ENCODE data around the gene SDR42E2. TPM values are rescaled to one million over a fixed set of nuclear protein-coding genes. Genes with fewer than 3 reads are reported as not detected.

Gene SDR42E2
- total RNA-seq, 4 donors from 2014 or later, result not detected

DNA sequence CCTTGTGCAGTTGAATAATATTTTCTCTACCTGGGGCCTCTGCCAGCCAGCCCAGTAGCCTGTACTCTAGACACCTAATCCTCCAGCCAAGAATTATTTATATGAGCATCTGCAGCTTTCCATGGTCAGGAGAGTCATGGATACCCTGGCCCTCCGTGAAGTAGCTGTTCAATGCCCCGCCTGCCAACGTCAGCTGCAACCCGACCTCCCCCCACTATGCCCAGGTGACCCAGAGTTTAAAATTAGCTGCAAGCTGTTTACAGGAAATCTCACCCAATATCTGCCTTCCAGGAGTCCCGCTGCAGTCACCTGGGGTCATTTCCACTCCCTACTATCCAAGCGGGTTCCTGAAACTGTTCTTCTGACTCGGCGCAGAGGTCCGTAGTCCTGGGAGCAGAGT lies 12.3 kb downstream of the SDR42E2 start:
- DNase-seq (peak in 1 of 2 donors; percentile 31), ATAC-seq (peak; percentile 69 to 79)
- no peaks in the 10 kb centered on the region for H3K36me3 ChIP-seq
- peak overlapping the region; percentile 45 to 69 (median 64) for H3K27ac ChIP-seq
- intact Hi-C loops (cut with DNase I; ENCODE audit: low total_unique reads) (no loop called here), in situ Hi-C loops (cut with MboI; ENCODE audit: low sequenced_read_pairs in 4 of 4) (loop anchor here in 2 of 4 donors (10.0 to 25.0 kb wide), 2 partner anchors 70 to 1012 kb away; partner anchors contain the start of genes DNAH3 (in 1 of the 2) and LDAF1 (in 1 of the 2))
- TF ChIP-seq, protein P1, sequence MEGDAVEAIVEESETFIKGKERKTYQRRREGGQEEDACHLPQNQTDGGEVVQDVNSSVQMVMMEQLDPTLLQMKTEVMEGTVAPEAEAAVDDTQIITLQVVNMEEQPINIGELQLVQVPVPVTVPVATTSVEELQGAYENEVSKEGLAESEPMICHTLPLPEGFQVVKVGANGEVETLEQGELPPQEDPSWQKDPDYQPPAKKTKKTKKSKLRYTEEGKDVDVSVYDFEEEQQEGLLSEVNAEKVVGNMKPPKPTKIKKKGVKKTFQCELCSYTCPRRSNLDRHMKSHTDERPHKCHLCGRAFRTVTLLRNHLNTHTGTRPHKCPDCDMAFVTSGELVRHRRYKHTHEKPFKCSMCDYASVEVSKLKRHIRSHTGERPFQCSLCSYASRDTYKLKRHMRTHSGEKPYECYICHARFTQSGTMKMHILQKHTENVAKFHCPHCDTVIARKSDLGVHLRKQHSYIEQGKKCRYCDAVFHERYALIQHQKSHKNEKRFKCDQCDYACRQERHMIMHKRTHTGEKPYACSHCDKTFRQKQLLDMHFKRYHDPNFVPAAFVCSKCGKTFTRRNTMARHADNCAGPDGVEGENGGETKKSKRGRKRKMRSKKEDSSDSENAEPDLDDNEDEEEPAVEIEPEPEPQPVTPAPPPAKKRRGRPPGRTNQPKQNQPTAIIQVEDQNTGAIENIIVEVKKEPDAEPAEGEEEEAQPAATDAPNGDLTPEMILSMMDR (IDR thresholded peaks at IDR 0.05 in 4 of 5, conservative IDR thresholded peaks at IDR 0.05 in 1 of 5), result no peak
- TF ChIP-seq POLR2A (IDR thresholded peaks at IDR 0.05), result no peak
- no peaks in the 10 kb centered on the region for H3K27me3 ChIP-seq
- H3K9me3 ChIP-seq, result no peaks in the 10 kb centered on the region
- peaks cover 4 to 7% of the 10 kb centered on the region in 2 donors for H3K4me1 ChIP-seq
- H3K4me3 ChIP-seq, result peak overlapping the region in 1 of 4 donors; percentile 9

DNA sequence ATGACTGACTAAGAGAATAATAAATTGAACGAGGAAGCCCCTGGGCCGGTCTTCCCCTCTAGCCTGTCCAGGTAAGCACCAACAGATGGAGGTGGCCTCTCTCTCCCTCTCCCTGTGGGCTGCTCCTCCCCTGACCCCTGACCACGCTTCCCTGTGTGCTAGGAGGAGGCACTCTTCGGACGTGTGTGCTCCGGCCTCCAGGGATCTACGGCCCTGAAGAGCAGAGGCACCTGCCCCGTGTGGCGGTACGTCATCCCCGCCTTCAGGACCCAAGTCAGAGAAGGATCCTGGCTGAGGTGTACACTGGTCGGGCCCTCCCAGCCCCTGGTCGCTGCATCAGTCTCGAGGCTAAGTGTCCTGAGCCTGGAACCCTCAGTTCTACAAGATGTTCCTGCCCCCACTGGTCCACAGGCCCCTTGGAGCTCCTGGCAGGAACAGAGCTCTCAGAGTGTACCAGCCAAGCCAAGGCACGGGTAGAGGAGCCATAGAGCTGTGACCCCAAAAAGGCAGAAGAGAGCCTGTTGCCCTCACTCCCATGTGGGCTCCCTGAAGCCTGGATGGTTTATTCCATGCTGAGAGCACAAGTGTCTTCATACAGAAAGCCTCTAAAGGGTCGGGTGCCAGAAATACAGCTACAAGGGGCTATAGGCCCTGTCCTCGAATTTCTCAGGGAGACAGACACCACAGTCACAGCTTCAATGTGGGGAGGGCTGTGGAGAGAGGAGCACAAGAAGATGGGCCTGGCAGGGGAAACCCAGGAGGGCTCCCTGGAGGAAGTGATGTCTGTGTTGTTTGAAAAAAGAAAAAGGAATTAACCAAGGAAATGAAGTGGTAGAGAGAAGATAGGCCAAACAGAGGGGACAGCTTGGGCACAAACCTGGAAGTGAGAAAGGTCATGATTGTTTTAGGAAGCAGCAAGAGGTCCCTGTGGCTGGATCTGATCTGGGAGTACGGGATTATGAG lies 15.9 kb downstream of the SDR42E2 start:
- H3K27me3 ChIP-seq, result no peaks in the 10 kb centered on the region
- no peak overlapping the region for H3K4me3 ChIP-seq
- TF ChIP-seq POLR2A (IDR thresholded peaks at IDR 0.05), result no peak
- TF ChIP-seq, protein P1 (IDR thresholded peaks at IDR 0.05 in 4 of 5, conservative IDR thresholded peaks at IDR 0.05 in 1 of 5), result no peak
- in situ Hi-C loops (cut with MboI; ENCODE audit: low sequenced_read_pairs in 4 of 4), result loop anchor here in 2 of 4 donors (10.0 to 25.0 kb wide), 2 partner anchors 73 to 1016 kb away; partner anchors contain the start of genes DNAH3 (in 1 of the 2) and LDAF1 (in 1 of the 2)
- ATAC-seq (no peak), DNase-seq (no peak)
- H3K9me3 ChIP-seq, result no peaks in the 10 kb centered on the region
- no peak overlapping the region for H3K27ac ChIP-seq
- peaks cover 4 to 7% of the 10 kb centered on the region in 2 donors for H3K4me1 ChIP-seq
- intact Hi-C loops (cut with DNase I; ENCODE audit: low total_unique reads), result no loop called here
- no peaks in the 10 kb centered on the region for H3K36me3 ChIP-seq

DNA sequence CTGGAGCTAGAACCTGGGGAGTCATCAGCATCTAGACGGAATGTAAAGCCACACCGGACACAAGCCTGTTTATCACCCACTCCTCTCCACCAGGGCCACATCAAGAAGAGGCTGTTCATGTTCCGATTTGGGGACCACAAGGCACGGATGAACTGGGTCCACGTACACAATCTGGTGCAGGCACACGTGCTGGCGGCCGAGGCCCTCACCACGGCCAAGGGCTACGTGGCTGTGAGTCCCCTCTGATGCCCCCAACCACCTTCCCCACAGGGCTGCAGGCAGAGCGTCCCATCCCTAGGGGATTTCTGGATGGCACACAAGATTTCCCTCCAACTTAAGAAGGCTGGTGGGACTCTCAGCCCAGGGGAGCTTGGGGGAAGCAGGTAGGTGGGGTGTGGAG lies 19.1 kb downstream of the SDR42E2 start:
- intact Hi-C loops (cut with DNase I; ENCODE audit: low total_unique reads), result no loop called here
- DNase-seq, result no peak
- TF ChIP-seq POLR2A (IDR thresholded peaks at IDR 0.05), result no peak
- TF ChIP-seq, protein P1 (IDR thresholded peaks at IDR 0.05 in 4 of 5, conservative IDR thresholded peaks at IDR 0.05 in 1 of 5), result no peak
- no peaks in the 10 kb centered on the region for H3K9me3 ChIP-seq
- ATAC-seq, result no peak
- in situ Hi-C loops (cut with MboI; ENCODE audit: low sequenced_read_pairs in 4 of 4), result loop anchor here (5.0 to 25.0 kb wide), 4 partner anchors 87 to 1019 kb away; partner anchors contain the start of genes MOSMO (in 2 of the 4), PDZD9 (in 2 of the 4), DNAH3 (in 1 of the 4) and LDAF1 (in 1 of the 4)
- H3K27ac ChIP-seq, result no peak overlapping the region
- no peaks in the 10 kb centered on the region for H3K27me3 ChIP-seq
- no peaks in the 10 kb centered on the region for H3K4me1 ChIP-seq
- H3K36me3 ChIP-seq, result no peaks in the 10 kb centered on the region
- H3K4me3 ChIP-seq, result no peak overlapping the region

DNA sequence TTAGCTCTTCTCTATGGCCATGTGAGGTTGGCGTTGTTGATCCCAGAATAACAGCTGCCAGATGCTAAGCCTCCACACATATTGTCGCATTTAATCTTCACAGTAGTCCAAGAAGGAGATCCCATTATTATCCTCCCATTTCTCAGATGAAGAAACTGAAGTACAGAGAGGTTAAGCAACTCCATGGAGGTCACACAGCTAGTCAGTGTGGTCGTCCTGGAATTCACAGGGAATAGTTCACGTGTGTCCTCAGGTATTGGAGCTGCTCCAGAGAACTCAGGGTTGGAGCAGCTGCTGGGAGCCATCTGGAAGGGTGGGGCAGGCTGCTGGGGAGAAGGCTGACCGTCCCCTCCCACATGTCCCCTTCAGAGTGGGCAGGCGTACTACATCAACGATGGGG lies 19.5 kb downstream of the SDR42E2 start:
- no peaks in the 10 kb centered on the region for H3K36me3 ChIP-seq
- intact Hi-C loops (cut with DNase I; ENCODE audit: low total_unique reads) (no loop called here), in situ Hi-C loops (cut with MboI; ENCODE audit: low sequenced_read_pairs in 4 of 4) (loop anchor here (5.0 to 25.0 kb wide), 4 partner anchors 87 to 1020 kb away; partner anchors contain the start of genes MOSMO (in 2 of the 4), PDZD9 (in 2 of the 4), DNAH3 (in 1 of the 4) and LDAF1 (in 1 of the 4))
- ATAC-seq (no peak), DNase-seq (no peak)
- H3K27ac ChIP-seq, result no peak overlapping the region
- no peaks in the 10 kb centered on the region for H3K27me3 ChIP-seq
- H3K4me1 ChIP-seq, result no peaks in the 10 kb centered on the region
- H3K4me3 ChIP-seq, result no peak overlapping the region
- TF ChIP-seq, protein P1 (IDR thresholded peaks at IDR 0.05 in 4 of 5, conservative IDR thresholded peaks at IDR 0.05 in 1 of 5), result no peak
- TF ChIP-seq POLR2A (IDR thresholded peaks at IDR 0.05), result no peak
- no peaks in the 10 kb centered on the region for H3K9me3 ChIP-seq
